HCT116 (cell line): ENCODE measurements around the gene NME9.

Experiments used
- EGR1 ChIP-seq: IDR thresholded peaks from 2 replicates; pipeline ENCODE4 v1.6.1; 2012; ENCODE audit warnings: low read depth
- ELF1 ChIP-seq: IDR thresholded peaks from 2 replicates; pipeline ENCODE4 v1.6.1; 2012; ENCODE audit warnings: low read depth, borderline replicate concordance
- EZH2 ChIP-seq: fragments of 200-600 bp; sonication (generic); IDR thresholded peaks from 2 replicates; pipeline ENCODE4 v1.6.1; 2017; ENCODE audit warnings: antibody characterized with exemption, mixed run types
- JUND ChIP-seq: IDR thresholded peaks from 2 replicates; pipeline ENCODE4 v1.6.1; 2012
- POLR2A ChIP-seq: IDR thresholded peaks from 2 replicates; pipeline ENCODE4 v1.7.0; 2011; ENCODE audit warnings: borderline replicate concordance; ENCODE audit not compliant: insufficient read depth, insufficient read length; ENCODE audit errors: extremely low read depth
- TF ChIP-seq, protein P1 (sequence below), 3 experiments: fragments of 200-600 bp in 1 of 3; sonication (generic) in 1 of 3; IDR thresholded peaks in 2 of 3; conservative IDR thresholded peaks in 1 of 3; 2 replicates each; pipeline ENCODE4 v1.5.1; 2012 to 2017; ENCODE audit warnings: low read depth in 2 of 3, low read length in 2 of 3, antibody characterized with exemption in 1 of 3, borderline replicate concordance in 1 of 3, control low read depth in 1 of 3, mild to moderate bottlenecking in 1 of 3, mixed read lengths in 1 of 3, mixed run types in 1 of 3, moderate library complexity in 1 of 3; ENCODE audit not compliant: insufficient read depth in 1 of 3
- TF ChIP-seq, protein P2 (sequence below): IDR thresholded peaks from 2 replicates; pipeline ENCODE4 v1.6.1; 2011; ENCODE audit warnings: mild to moderate bottlenecking, low read length, moderate library complexity; ENCODE audit not compliant: insufficient replicate concordance; ENCODE audit errors: extremely low read depth

DNA sequence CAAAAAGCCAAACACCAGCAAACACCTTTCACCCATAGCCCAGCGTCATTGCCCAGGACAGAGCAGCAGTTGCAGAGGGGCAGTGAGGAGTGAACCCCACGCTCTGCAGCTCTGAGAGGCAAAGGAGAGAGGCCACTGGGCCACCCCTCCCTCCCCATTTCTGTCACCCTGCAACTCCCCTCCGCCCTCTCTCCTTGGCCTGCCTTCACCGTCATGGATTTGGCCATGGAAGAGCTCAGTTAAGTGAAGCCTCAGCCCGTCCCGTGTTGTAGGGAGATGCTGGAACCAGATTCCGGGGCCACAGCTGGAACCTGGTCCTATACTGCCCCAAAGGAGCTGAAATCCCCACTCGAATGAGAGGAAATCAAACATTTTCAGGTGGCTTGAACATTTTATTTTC, 40.7 kb upstream of the NME9 start:
- TF ChIP-seq ELF1 (no peak), EZH2 (no peak), JUND (no peak), EGR1 (no peak), POLR2A (no peak)
- TF ChIP-seq, protein P1, sequence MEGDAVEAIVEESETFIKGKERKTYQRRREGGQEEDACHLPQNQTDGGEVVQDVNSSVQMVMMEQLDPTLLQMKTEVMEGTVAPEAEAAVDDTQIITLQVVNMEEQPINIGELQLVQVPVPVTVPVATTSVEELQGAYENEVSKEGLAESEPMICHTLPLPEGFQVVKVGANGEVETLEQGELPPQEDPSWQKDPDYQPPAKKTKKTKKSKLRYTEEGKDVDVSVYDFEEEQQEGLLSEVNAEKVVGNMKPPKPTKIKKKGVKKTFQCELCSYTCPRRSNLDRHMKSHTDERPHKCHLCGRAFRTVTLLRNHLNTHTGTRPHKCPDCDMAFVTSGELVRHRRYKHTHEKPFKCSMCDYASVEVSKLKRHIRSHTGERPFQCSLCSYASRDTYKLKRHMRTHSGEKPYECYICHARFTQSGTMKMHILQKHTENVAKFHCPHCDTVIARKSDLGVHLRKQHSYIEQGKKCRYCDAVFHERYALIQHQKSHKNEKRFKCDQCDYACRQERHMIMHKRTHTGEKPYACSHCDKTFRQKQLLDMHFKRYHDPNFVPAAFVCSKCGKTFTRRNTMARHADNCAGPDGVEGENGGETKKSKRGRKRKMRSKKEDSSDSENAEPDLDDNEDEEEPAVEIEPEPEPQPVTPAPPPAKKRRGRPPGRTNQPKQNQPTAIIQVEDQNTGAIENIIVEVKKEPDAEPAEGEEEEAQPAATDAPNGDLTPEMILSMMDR (IDR thresholded peaks at IDR 0.05 in 2 of 3, conservative IDR thresholded peaks at IDR 0.05 in 1 of 3; ENCODE audit: borderline replicate concordance in 1 of 3, insufficient read depth in 1 of 3, low read depth in 2 of 3, low read length in 2 of 3), result no peak
- TF ChIP-seq, protein P2, sequence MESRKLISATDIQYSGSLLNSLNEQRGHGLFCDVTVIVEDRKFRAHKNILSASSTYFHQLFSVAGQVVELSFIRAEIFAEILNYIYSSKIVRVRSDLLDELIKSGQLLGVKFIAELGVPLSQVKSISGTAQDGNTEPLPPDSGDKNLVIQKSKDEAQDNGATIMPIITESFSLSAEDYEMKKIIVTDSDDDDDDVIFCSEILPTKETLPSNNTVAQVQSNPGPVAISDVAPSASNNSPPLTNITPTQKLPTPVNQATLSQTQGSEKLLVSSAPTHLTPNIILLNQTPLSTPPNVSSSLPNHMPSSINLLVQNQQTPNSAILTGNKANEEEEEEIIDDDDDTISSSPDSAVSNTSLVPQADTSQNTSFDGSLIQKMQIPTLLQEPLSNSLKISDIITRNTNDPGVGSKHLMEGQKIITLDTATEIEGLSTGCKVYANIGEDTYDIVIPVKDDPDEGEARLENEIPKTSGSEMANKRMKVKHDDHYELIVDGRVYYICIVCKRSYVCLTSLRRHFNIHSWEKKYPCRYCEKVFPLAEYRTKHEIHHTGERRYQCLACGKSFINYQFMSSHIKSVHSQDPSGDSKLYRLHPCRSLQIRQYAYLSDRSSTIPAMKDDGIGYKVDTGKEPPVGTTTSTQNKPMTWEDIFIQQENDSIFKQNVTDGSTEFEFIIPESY, result no peak
